GM19025 (cell line): ENCODE measurements around the gene OVCH2.
"Not testable (repeated sequence)": the region's sequence is repeated elsewhere in the genome, so short reads cannot be mapped to it uniquely, and the experiment has no call there.

ENCODE experiments used
- ATAC-seq: cut with Tn5 transposase; IDR thresholded peaks from one replicate; pipeline ENCODE4 v1.9.1; 2021; ENCODE audit warnings: mild to moderate bottlenecking, low read depth, moderate library complexity; ENCODE audit not compliant: unreplicated experiment

Gene OVCH2

DNA sequence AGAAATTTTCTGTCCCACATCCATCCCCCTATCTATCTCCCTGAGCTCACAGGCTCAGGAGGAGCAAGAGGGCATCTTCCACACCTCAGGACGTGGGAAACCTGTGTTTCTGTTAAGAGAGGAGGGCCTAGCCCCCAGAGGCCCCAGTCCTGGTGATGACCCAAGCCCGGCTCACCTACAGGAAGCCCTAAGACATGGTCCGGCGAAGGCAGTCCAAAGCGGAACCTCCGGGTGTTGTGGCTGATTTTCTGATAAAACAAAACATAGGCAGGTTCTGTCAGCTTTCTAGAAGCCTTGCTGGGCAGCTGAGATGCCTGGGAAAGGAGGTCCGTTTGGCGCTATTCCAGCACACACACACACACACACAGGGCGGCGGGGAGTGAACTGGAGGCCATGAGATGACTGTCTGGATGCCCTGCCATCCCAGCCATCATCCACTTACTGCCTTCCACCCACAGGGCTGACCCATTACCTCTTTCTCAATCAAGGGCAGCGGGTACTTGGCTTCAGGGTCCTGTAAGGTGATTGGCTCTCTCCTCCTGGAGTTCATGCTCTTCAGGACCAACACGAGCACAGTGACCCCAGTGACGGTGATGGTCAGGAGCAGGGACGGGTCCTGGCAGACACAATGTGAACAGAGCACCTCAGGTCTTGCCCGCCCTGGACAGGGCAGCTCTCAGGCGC, 33.9 kb downstream of the OVCH2 start:
- ATAC-seq: peak; percentile 7

GRCh38 chr11:7671347-7672215, 34.7 kb downstream of the OVCH2 start:
- peak; percentile 69 for ATAC-seq

DNA sequence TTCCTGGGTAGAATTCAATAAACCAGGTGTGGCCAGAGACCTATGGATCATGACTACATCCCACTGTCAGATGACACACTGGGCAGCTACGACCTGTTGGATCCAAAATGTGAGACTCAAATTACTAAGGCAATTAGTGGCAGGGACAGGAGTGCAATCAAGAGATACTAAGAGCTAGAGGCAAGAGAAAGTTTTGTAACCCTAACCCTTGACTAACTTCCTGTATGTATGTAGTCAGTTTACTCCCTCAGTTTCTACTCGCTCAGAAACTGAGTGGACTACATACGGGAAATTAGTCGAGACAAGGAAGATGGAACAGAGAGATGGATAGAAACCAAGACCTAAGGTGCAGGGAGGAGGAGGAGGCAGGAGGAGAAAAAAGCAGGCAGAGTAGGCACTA, 35.6 kb downstream of the OVCH2 start:
- no peak for ATAC-seq

DNA sequence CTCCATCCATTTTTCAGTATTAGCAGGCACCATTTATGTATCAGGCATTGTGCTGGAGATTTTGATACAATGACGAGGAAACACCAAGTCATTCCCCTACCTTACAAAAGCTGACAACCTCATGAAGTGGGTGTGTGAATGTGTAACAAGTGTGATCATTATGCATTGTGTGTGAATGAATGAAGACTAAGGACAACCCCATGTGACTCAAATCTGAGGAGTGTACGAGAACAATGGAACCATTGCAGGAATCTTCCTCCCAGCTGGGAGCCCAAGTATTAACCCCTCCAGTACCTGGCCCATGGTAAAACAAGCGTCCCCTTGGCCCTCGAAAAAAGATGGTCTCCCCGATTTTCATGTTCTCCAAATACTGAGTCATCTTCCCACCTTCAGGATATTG, 37.4 kb downstream of the OVCH2 start:
- ATAC-seq: no peak

GRCh38 chr11:7668464-7668863, 37.8 kb downstream of the OVCH2 start:
- ATAC-seq: no peak

GRCh38 chr11:7667460-7667859, 38.8 kb downstream of the OVCH2 start:
- ATAC-seq: no peak

GRCh38 chr11:7666292-7666866, 39.9 kb downstream of the OVCH2 start:
- ATAC-seq: no peak

- ATAC-seq: peak; percentile 99
These were observed 40.6 kb downstream of the OVCH2 start for GRCh38 chr11:7665473-7666291.

DNA sequence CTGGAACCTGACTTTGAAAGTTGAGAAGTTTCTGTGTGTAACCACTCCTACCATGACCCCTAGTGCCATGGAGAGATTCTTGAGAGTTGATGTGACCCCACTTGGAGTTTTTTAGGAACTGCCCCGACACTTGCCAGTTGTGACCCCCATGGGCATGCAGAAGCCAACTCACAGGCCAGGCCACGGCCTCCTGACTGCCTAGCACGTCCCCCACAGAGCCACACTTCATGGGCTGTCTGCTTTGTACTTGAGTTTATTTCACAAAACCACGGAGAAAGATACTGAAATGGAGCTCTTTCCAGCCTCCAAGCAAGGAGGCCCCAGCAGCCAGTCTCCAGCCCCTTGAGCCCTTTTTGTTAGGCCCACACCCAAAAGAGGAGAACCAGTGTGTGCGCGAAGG, 41.4 kb downstream of the OVCH2 start:
- ATAC-seq: no peak

DNA sequence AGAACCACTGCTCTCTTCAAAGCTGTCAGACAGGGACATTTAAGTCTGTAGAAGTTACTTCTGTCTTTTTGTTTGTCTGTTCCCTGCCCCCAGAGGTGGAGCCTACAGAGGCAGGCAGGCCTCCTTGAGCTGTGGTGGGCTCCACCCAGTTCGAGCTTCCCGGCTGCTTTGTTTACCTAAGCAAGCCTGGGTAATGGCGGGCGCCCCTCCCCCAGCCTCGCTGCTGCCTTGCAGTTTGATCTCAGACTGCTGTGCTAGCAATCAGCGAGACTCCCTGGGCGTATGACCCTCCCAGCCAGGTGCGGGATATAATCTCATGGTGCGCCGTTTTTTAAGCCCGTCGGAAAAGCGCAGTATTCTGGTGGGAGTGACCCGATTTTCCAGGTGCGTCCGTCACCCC, 42.7 kb downstream of the OVCH2 start:
- ATAC-seq: not testable (repeated sequence)

DNA sequence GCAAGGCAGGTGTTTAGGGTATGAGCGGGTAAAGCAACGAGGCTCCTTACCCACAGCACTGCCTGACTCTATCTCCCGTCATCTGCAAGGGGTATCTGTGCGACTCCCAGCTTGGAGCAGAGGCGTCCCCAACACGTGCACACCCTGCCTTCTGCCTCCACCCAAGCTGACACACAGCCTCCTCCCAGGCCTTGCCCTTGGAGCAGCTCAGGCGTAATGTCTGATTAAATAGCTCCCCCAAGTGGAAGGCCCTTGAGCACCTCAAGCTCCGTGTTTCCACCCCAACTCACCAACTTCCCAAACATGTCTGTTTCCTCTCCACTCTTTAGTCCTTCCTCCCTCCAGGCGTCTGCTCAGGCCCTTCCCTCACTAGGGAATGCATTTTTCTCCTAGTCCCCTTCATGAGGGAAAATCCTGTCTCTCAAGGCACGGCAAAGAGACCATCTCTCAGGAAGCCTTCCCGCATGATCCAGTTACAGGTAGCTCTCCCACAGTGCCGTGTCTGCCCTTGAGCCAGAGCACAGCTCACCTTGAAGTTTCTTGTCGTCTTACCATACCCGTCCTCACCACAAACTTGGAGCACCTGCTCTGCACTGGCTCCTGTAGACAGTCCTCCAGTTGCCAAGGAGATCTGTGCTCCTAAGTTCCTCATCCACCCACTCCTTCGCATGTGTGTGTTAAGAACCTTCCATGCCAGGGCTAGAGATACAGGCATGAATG, 48.8 kb downstream of the OVCH2 start:
- ATAC-seq: no peak

GRCh38 chr11:7656704-7657103, 49.6 kb downstream of the OVCH2 start:
- ATAC-seq: no peak

GRCh38 chr11:7655253-7656217, 50.7 kb downstream of the OVCH2 start:
- no peak for ATAC-seq

DNA sequence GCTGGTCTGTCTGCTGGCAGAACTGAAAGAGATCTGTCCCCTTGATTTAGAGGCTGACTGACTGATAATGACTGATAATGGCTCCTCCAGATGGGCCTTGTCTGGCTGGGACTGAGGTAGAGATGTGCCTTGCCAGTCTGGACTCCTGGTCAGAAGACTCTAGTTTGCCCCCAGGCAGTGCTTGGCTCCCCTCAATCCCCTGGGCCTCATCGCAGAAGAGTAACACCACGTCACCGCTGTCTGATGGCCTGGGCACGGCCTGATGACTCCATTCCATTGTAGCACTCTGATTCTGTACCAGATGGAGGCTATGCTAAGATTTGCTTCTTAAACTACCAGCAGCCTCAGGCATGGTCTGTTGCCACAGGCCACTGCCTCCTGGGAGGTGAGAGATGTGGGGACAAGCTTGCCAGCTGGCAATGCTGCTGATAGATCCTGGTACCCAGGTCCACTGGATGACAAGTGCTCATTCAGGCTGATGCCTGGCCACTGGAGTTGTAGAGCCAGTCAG, 52.0 kb downstream of the OVCH2 start:
- no peak for ATAC-seq

DNA sequence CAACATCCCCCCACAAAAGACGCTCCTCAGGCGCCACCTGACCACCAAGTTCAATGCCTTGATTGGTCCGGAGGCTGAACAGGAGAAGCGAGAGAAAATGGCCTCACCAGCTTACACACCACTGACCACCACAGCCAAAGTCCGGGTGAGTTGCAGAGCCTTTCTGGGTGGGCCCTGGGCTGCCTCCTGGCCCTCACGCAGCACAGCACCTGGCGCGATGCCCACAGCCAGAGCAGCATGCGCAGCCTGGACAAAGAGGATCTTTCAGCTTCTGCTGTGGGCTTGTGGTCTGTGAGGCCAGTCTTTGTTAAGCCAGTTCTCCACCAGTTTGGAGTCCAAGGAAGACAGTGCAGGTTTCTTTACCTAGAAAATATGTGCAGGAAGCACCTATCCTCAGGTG, 54.6 kb downstream of the OVCH2 start:
- ATAC-seq: no peak

GRCh38 chr11:7651140-7651551, 55.1 kb downstream of the OVCH2 start:
- ATAC-seq: no peak

DNA sequence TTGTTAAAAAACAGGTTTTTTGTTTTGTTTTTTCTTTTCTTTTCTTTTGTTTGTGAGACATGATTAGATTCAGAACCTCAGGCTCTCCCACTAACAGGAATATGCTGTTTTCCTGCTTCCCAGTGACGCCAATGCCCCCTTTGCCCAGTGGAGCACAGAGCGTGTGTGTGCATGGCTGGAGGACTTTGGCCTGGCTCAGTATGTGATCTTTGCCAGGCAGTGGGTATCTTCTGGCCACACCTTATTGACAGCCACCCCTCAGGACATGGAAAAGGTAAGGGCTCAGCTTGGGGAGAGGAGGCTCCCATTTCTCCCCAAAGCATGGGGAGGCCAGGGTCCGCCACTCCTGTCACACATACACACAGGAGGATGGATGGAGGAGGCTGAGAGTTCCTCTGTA, 58.0 kb downstream of the OVCH2 start:
- ATAC-seq: no peak

DNA sequence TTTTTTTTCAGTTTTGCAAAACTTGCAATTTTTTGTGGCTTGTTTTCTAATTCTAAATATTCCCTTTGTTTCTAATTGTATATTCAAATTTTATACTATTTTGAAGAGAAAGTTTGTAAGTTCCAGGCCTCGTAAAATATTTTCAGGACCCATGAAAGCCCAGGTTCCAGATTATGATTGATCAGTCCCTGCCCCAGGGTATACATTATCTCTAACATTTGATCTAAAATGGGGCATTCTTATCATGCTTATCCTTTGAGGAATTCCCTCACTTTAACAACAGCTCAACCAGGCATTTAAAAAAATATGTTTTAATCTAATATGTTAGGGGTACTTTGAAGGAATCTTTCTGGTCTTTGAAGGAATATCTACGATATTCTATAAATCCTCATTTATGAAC, 59.4 kb downstream of the OVCH2 start:
- ATAC-seq: no peak

DNA sequence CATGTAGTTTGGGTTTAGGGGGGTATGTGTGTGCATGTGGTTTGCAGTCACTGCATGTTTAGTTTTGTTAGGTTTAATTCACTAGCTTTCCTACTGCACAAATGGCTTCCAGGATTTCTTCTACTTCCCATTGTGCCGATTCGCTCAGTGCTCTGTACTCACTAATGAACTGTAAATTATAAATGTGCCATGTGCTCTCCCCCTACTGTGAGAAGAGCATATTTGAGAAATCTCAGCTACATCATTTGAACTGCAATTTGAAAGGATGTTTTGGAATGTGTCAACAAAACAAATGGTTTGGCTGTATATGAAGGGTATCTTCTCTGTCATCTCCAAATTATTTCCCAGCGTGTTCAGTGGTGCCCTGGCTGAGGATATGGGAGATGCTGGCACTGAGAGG, 61.1 kb downstream of the OVCH2 start:
- no peak for ATAC-seq
